ENCODE results near the gene TANC1.

DNA sequence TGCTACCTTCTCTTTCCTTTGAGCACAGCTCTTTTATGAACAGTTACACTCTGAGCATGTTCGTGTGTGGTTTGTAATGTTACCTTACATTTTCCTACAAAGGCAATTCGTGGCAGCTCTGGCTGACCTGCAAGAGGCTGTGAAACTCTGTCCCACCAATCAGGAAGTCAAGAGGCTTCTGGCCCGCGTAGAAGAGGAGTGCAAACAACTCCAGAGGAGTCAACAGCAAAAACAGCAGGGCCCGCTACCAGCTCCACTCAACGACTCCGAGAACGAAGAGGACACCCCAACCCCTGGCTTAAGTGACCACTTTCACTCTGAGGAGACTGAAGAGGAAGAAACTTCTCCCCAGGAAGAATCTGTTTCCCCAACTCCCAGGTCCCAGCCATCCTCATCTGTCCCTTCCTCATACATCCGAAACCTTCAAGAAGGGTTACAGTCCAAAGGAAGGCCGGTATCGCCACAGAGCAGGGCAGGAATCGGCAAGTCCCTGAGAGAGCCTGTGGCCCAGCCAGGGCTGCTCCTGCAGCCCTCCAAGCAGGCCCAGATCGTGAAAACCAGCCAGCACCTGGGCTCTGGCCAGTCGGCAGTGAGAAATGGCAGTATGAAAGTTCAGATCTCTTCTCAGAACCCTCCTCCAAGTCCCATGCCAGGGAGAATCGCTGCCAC, 261.2 kb downstream of the TANC1 start:
- TF ChIP-seq ZSCAN20 (CRISPR knock-in tag; IDR thresholded peaks at IDR 0.05), result no peak
- TF ChIP-seq, protein P1, sequence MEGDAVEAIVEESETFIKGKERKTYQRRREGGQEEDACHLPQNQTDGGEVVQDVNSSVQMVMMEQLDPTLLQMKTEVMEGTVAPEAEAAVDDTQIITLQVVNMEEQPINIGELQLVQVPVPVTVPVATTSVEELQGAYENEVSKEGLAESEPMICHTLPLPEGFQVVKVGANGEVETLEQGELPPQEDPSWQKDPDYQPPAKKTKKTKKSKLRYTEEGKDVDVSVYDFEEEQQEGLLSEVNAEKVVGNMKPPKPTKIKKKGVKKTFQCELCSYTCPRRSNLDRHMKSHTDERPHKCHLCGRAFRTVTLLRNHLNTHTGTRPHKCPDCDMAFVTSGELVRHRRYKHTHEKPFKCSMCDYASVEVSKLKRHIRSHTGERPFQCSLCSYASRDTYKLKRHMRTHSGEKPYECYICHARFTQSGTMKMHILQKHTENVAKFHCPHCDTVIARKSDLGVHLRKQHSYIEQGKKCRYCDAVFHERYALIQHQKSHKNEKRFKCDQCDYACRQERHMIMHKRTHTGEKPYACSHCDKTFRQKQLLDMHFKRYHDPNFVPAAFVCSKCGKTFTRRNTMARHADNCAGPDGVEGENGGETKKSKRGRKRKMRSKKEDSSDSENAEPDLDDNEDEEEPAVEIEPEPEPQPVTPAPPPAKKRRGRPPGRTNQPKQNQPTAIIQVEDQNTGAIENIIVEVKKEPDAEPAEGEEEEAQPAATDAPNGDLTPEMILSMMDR (IDR thresholded peaks at IDR 0.05), result no peak
- TF ChIP-seq ESRRA (IDR thresholded peaks at IDR 0.05; ENCODE audit: borderline replicate concordance, low read length), result no peak
- no peak for TF ChIP-seq CEBPB (IDR thresholded peaks at IDR 0.05)
- no peak for TF ChIP-seq POLR2AphosphoS2 (conservative IDR thresholded peaks at IDR 0.05; ENCODE audit: low read length)
- TF ChIP-seq, protein P2, sequence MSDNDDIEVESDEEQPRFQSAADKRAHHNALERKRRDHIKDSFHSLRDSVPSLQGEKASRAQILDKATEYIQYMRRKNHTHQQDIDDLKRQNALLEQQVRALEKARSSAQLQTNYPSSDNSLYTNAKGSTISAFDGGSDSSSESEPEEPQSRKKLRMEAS (IDR thresholded peaks at IDR 0.05), result no peak
- no peak for TF ChIP-seq JUNB (IDR thresholded peaks at IDR 0.05)
- no peak for TF ChIP-seq MAZ (IDR thresholded peaks at IDR 0.05; ENCODE audit: borderline replicate concordance, low read depth, low read length)
- TF ChIP-seq MAFK (IDR thresholded peaks at IDR 0.05; ENCODE audit: partially characterized antibody), result no peak
- no peak for TF ChIP-seq RAD21 (conservative IDR thresholded peaks at IDR 0.05 in 1 of 2, IDR thresholded peaks at IDR 0.05 in 1 of 2)
- no peak for TF ChIP-seq BHLHE40 (IDR thresholded peaks at IDR 0.05; ENCODE audit: low read depth, low read length)
- TF ChIP-seq JUN (IDR thresholded peaks at IDR 0.05), result no peak

All from A549 (cell line).